ENCODE data around the gene CSMD2.

CSMD2 gene

GRCh38 chr1:33823401-33823800, 341.6 kb downstream of the CSMD2 start:
- Histone ChIP-seq H3K4me3 (ENCODE audit: low read depth in 1 of 5, low read length in 5 of 5) (no peak overlapping the region), H3K4me1 (ENCODE audit: control insufficient read depth in 5 of 5, insufficient read depth in 5 of 5, low read length in 5 of 5) (no peaks in the 10 kb centered on the region), H3K9me3 (ENCODE audit: control insufficient read depth in 5 of 5, low read length in 5 of 5) (peaks cover 0 to 2% (median 0%) of the 10 kb centered on the region in 5 donors), H3K36me3 (ENCODE audit: control insufficient read depth in 5 of 5, insufficient read depth in 5 of 5, low read length in 5 of 5) (no peaks in the 10 kb centered on the region), H3K9ac (ENCODE audit: low read length in 5 of 5) (no peak overlapping the region), H3K27ac (ENCODE audit: low read depth, low read length) (no peak overlapping the region), H3K27me3 (ENCODE audit: control insufficient read depth in 5 of 5, insufficient read depth in 4 of 5, low read length in 5 of 5) (peaks cover 0 to 7% (median 0%) of the 10 kb centered on the region in 5 donors)

GRCh38 chr1:33822396-33822795, 342.6 kb downstream of the CSMD2 start:
- Histone ChIP-seq H3K27me3 (ENCODE audit: control insufficient read depth in 5 of 5, insufficient read depth in 4 of 5, low read length in 5 of 5) (peaks cover 0 to 6% (median 0%) of the 10 kb centered on the region in 5 donors), H3K9me3 (ENCODE audit: control insufficient read depth in 5 of 5, low read length in 5 of 5) (no peaks in the 10 kb centered on the region), H3K4me3 (ENCODE audit: low read depth in 1 of 5, low read length in 5 of 5) (no peak overlapping the region), H3K9ac (ENCODE audit: low read length in 5 of 5) (no peak overlapping the region), H3K27ac (ENCODE audit: low read depth, low read length) (no peak overlapping the region), H3K36me3 (ENCODE audit: control insufficient read depth in 5 of 5, insufficient read depth in 5 of 5, low read length in 5 of 5) (no peaks in the 10 kb centered on the region), H3K4me1 (ENCODE audit: control insufficient read depth in 5 of 5, insufficient read depth in 5 of 5, low read length in 5 of 5) (no peaks in the 10 kb centered on the region)

GRCh38 chr1:33821291-33821690, 343.7 kb downstream of the CSMD2 start:
- H3K27ac ChIP-seq (ENCODE audit: low read depth, low read length): no peak overlapping the region
- H3K9ac ChIP-seq (ENCODE audit: low read length in 5 of 5): no peak overlapping the region
- H3K4me3 ChIP-seq (ENCODE audit: low read depth in 1 of 5, low read length in 5 of 5): no peak overlapping the region
- H3K4me1 ChIP-seq (ENCODE audit: control insufficient read depth in 5 of 5, insufficient read depth in 5 of 5, low read length in 5 of 5): no peaks in the 10 kb centered on the region
- no peaks in the 10 kb centered on the region for H3K9me3 ChIP-seq (ENCODE audit: control insufficient read depth in 5 of 5, low read length in 5 of 5)
- no peaks in the 10 kb centered on the region for H3K36me3 ChIP-seq (ENCODE audit: control insufficient read depth in 5 of 5, insufficient read depth in 5 of 5, low read length in 5 of 5)
- H3K27me3 ChIP-seq (ENCODE audit: control insufficient read depth in 5 of 5, insufficient read depth in 4 of 5, low read length in 5 of 5): peaks cover 0 to 6% (median 0%) of the 10 kb centered on the region in 5 donors

DNA sequence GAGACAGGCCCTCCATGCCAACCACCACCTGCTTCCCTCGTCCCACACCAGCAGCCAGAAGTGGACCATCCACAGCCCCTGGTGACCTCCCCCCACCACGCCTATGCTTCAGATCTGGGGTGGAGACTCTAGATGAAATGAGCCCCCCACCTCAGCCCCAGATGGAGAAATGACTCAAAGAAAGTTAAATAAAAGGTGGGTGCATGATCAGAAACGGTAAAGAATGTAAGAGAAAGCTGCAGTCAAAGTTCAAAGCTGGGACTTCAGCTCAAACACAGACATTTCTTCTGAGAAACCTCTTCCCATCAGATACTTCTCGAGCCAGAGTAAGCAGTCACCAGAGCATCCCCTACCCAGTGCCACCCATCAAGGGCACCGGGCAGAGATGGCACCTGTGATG, 344.2 kb downstream of the CSMD2 start:
- no peak overlapping the region for H3K27ac ChIP-seq (ENCODE audit: low read depth, low read length)
- no peaks in the 10 kb centered on the region for H3K4me1 ChIP-seq (ENCODE audit: control insufficient read depth in 5 of 5, insufficient read depth in 5 of 5, low read length in 5 of 5)
- H3K36me3 ChIP-seq (ENCODE audit: control insufficient read depth in 5 of 5, insufficient read depth in 5 of 5, low read length in 5 of 5): no peaks in the 10 kb centered on the region
- H3K4me3 ChIP-seq (ENCODE audit: low read depth in 1 of 5, low read length in 5 of 5): no peak overlapping the region
- H3K9ac ChIP-seq (ENCODE audit: low read length in 5 of 5): no peak overlapping the region
- peaks cover 0 to 6% (median 0%) of the 10 kb centered on the region in 5 donors for H3K27me3 ChIP-seq (ENCODE audit: control insufficient read depth in 5 of 5, insufficient read depth in 4 of 5, low read length in 5 of 5)
- no peaks in the 10 kb centered on the region for H3K9me3 ChIP-seq (ENCODE audit: control insufficient read depth in 5 of 5, low read length in 5 of 5)

DNA sequence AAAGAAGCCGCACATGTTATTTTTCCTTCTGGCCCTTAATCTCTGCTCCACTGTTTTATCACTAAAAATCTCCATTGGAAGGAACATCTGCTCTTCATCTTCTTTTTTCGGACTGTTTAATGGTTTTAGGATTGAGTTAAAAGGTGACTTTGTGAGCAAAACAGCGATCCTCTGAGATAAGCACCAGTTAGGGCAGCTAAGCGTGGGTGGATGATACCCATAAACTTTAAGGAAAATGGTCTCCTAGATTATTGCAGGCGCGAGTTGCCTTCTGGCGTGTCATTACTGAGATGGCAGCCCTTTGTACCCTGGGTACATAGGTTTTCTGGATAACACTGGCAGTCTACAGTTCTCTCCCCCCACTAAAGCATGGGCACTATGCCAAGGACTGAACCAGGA, 345.1 kb downstream of the CSMD2 start:
- Histone ChIP-seq H3K4me3 (ENCODE audit: low read depth in 1 of 5, low read length in 5 of 5) (no peak overlapping the region), H3K27me3 (ENCODE audit: control insufficient read depth in 5 of 5, insufficient read depth in 4 of 5, low read length in 5 of 5) (peaks cover 0 to 6% (median 0%) of the 10 kb centered on the region in 5 donors), H3K27ac (ENCODE audit: low read depth, low read length) (no peak overlapping the region), H3K36me3 (ENCODE audit: control insufficient read depth in 5 of 5, insufficient read depth in 5 of 5, low read length in 5 of 5) (no peaks in the 10 kb centered on the region), H3K9ac (ENCODE audit: low read length in 5 of 5) (no peak overlapping the region), H3K4me1 (ENCODE audit: control insufficient read depth in 5 of 5, insufficient read depth in 5 of 5, low read length in 5 of 5) (no peaks in the 10 kb centered on the region), H3K9me3 (ENCODE audit: control insufficient read depth in 5 of 5, low read length in 5 of 5) (no peaks in the 10 kb centered on the region)

DNA sequence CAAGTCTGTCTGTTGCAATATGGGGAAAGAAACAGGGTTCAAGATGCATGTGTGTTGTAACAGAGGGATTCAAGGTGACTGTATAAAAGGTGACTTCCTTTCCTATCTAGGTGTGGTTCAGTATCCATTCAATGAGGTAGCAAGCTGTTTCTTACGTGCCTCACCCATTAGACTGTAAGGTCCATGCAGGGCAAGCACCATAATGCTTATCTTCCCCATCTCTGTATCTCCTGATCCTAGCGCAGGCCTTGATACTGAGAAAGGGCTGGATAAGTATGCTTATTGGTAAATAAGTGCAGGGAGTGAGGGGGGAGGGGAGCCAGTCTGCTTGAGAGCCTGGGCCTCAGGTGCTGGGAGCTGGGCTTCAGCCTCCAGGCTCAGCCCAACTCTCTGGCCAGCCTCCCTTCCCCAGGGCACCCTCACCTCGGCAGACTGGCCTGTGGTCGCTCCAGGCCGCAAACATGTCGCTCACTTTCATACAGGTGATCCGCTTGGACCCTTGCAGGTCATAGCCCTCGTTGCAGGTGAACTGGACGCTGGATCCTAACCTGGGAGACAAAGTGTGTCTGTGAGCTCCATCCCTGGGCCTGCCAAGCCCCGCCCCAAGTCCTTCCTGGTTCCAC, 345.6 kb downstream of the CSMD2 start:
- H3K27ac ChIP-seq (ENCODE audit: low read depth, low read length): no peak overlapping the region

DNA sequence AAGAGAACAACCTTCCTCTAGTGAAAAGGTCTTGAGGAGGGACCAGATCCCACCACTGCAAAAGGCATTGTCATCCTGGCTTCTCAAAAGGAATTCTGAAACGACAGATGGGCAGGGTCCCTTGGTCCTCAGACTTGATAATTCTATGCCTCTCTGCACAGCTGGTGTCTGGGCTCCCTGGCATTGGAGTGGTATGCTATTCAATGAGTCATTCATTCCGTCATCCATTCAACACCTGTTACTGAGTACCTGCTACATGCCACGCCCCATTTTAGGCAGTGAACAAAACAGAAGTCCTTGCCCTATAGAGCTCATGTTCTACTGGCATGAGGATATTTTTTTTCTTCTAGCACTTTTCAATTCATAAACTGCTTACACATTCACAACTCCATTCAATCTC, 347.0 kb downstream of the CSMD2 start:
- Histone ChIP-seq H3K4me1 (ENCODE audit: control insufficient read depth in 5 of 5, insufficient read depth in 5 of 5, low read length in 5 of 5) (no peaks in the 10 kb centered on the region), H3K36me3 (ENCODE audit: control insufficient read depth in 5 of 5, insufficient read depth in 5 of 5, low read length in 5 of 5) (no peaks in the 10 kb centered on the region), H3K27ac (ENCODE audit: low read depth, low read length) (no peak overlapping the region), H3K9ac (ENCODE audit: low read length in 5 of 5) (no peak overlapping the region), H3K4me3 (ENCODE audit: low read depth in 1 of 5, low read length in 5 of 5) (no peak overlapping the region), H3K27me3 (ENCODE audit: control insufficient read depth in 5 of 5, insufficient read depth in 4 of 5, low read length in 5 of 5) (peaks cover 0 to 6% (median 0%) of the 10 kb centered on the region in 5 donors), H3K9me3 (ENCODE audit: control insufficient read depth in 5 of 5, low read length in 5 of 5) (no peaks in the 10 kb centered on the region)

More for the DNA sequence above, 345.6 kb downstream of the CSMD2 start:
- H3K9ac ChIP-seq (ENCODE audit: low read length in 5 of 5): no peak overlapping the region
- H3K4me1 ChIP-seq (ENCODE audit: control insufficient read depth in 5 of 5, insufficient read depth in 5 of 5, low read length in 5 of 5): no peaks in the 10 kb centered on the region
- H3K4me3 ChIP-seq (ENCODE audit: low read depth in 1 of 5, low read length in 5 of 5): no peak overlapping the region
- H3K36me3 ChIP-seq (ENCODE audit: control insufficient read depth in 5 of 5, insufficient read depth in 5 of 5, low read length in 5 of 5): no peaks in the 10 kb centered on the region
- H3K27me3 ChIP-seq (ENCODE audit: control insufficient read depth in 5 of 5, insufficient read depth in 4 of 5, low read length in 5 of 5): peaks cover 0 to 6% (median 0%) of the 10 kb centered on the region in 5 donors
- no peaks in the 10 kb centered on the region for H3K9me3 ChIP-seq (ENCODE audit: control insufficient read depth in 5 of 5, low read length in 5 of 5)

- Histone ChIP-seq H3K36me3 (ENCODE audit: control insufficient read depth in 5 of 5, insufficient read depth in 5 of 5, low read length in 5 of 5) (no peaks in the 10 kb centered on the region), H3K4me1 (ENCODE audit: control insufficient read depth in 5 of 5, insufficient read depth in 5 of 5, low read length in 5 of 5) (no peaks in the 10 kb centered on the region), H3K4me3 (ENCODE audit: low read depth in 1 of 5, low read length in 5 of 5) (no peak overlapping the region), H3K27me3 (ENCODE audit: control insufficient read depth in 5 of 5, insufficient read depth in 4 of 5, low read length in 5 of 5) (no peaks in the 10 kb centered on the region), H3K9ac (ENCODE audit: low read length in 5 of 5) (no peak overlapping the region), H3K9me3 (ENCODE audit: control insufficient read depth in 5 of 5, low read length in 5 of 5) (peaks cover 0 to 3% (median 0%) of the 10 kb centered on the region in 5 donors), H3K27ac (ENCODE audit: low read depth, low read length) (no peak overlapping the region)
These were observed 350.0 kb downstream of the CSMD2 start for GRCh38 chr1:33815061-33815460.

GRCh38 chr1:33814166-33814565, 350.9 kb downstream of the CSMD2 start:
- H3K4me3 ChIP-seq (ENCODE audit: low read depth in 1 of 5, low read length in 5 of 5): no peak overlapping the region
- no peaks in the 10 kb centered on the region for H3K36me3 ChIP-seq (ENCODE audit: control insufficient read depth in 5 of 5, insufficient read depth in 5 of 5, low read length in 5 of 5)
- no peak overlapping the region for H3K27ac ChIP-seq (ENCODE audit: low read depth, low read length)
- H3K9me3 ChIP-seq (ENCODE audit: control insufficient read depth in 5 of 5, low read length in 5 of 5): peaks cover 0 to 4% (median 0%) of the 10 kb centered on the region in 5 donors
- no peak overlapping the region for H3K9ac ChIP-seq (ENCODE audit: low read length in 5 of 5)
- H3K4me1 ChIP-seq (ENCODE audit: control insufficient read depth in 5 of 5, insufficient read depth in 5 of 5, low read length in 5 of 5): no peaks in the 10 kb centered on the region
- no peaks in the 10 kb centered on the region for H3K27me3 ChIP-seq (ENCODE audit: control insufficient read depth in 5 of 5, insufficient read depth in 4 of 5, low read length in 5 of 5)

DNA sequence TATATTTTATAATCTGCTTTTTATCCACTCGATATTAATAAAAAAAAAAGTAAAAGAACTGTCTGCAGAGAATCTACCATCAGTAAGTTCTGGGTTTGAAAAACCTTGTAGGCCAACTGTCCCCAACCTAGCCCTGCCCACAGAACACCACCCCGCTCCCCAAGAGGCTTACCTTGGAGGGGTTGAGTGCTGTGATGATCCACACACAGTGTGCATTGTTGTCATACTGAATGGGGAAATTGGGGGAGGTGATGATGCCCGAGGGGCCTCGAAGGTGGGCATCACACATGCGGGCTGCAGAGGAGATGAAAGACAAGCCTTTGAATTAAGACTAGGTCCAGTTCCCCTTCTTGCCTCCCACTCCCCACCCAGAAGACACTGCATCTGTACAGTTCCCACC, 354.5 kb downstream of the CSMD2 start:
- no peak overlapping the region for H3K4me3 ChIP-seq (ENCODE audit: low read depth in 1 of 5, low read length in 5 of 5)

More for the DNA sequence above, 354.5 kb downstream of the CSMD2 start:
- H3K9ac ChIP-seq (ENCODE audit: low read length in 5 of 5): no peak overlapping the region
- no peaks in the 10 kb centered on the region for H3K4me1 ChIP-seq (ENCODE audit: control insufficient read depth in 5 of 5, insufficient read depth in 5 of 5, low read length in 5 of 5)
- peaks cover 0 to 11% (median 7%) of the 10 kb centered on the region in 5 donors for H3K9me3 ChIP-seq (ENCODE audit: control insufficient read depth in 5 of 5, low read length in 5 of 5)
- no peaks in the 10 kb centered on the region for H3K36me3 ChIP-seq (ENCODE audit: control insufficient read depth in 5 of 5, insufficient read depth in 5 of 5, low read length in 5 of 5)
- no peak overlapping the region for H3K27ac ChIP-seq (ENCODE audit: low read depth, low read length)
- no peaks in the 10 kb centered on the region for H3K27me3 ChIP-seq (ENCODE audit: control insufficient read depth in 5 of 5, insufficient read depth in 4 of 5, low read length in 5 of 5)

All from subcutaneous abdominal adipose tissue (tissue), 5 donors.